Epidermal melanocyte (primary cell): ENCODE results near the gene GCLM.
"Not testable (repeated sequence)": the region's sequence is repeated elsewhere in the genome, so short reads cannot be mapped to it uniquely, and the experiment has no call there.

Experiments
- DNase-seq: peaks from one replicate; pipeline ENCODE4 v3.0.0; 2011; ENCODE audit warnings: low spot score; ENCODE audit not compliant: insufficient read length

Gene GCLM

GRCh38 chr1:93909146-93910050, at the start of gene GCLM:
TSS of gene GCLM (minus strand) at chr1:93909430. CDS start at chr1:93909163, 267 bp downstream.
- DNase-seq: peak; percentile 84

GRCh38 chr1:93958726-93959100, 49.5 kb upstream of the GCLM start:
- DNase-seq: no peak

- no peak for DNase-seq
These were observed 48.9 kb upstream of the GCLM start for GRCh38 chr1:93958032-93958725.

- DNase-seq: no peak
These were observed 46.5 kb upstream of the GCLM start for GRCh38 chr1:93955765-93956164.

- not testable (repeated sequence) for DNase-seq
These were observed 37.9 kb upstream of the GCLM start for GRCh38 chr1:93947002-93947686.

GRCh38 chr1:93938461-93939145, 29.4 kb upstream of the GCLM start:
- DNase-seq: no peak

- DNase-seq: no peak
These were observed 28.8 kb upstream of the GCLM start for GRCh38 chr1:93937997-93938396.

GRCh38 chr1:93925206-93925605, 16.0 kb upstream of the GCLM start:
- no peak for DNase-seq

- no peak for DNase-seq
These were observed 10.6 kb upstream of the GCLM start for GRCh38 chr1:93919780-93920179.

- no peak for DNase-seq
These were observed 8.1 kb upstream of the GCLM start for GRCh38 chr1:93917302-93917701.

- DNase-seq: not testable (repeated sequence)
These were observed 1.6 kb upstream of the GCLM start for GRCh38 chr1:93910880-93911279.

- DNase-seq: no peak
These were observed 1.1 kb upstream of the GCLM start for GRCh38 chr1:93910305-93910704.

- DNase-seq: no peak
These were observed 660 bp downstream of the GCLM start for GRCh38 chr1:93908394-93909145.

GRCh38 chr1:93907718-93908117, 1.5 kb downstream of the GCLM start:
- no peak for DNase-seq

- DNase-seq: no peak
These were observed 2.8 kb downstream of the GCLM start for GRCh38 chr1:93906480-93906879.

- no peak for DNase-seq
These were observed 3.5 kb downstream of the GCLM start for GRCh38 chr1:93905734-93906133.

- DNase-seq: no peak
These were observed 4.2 kb downstream of the GCLM start for GRCh38 chr1:93905051-93905450.

- DNase-seq: peak; percentile 15
These were observed 5.0 kb downstream of the GCLM start for GRCh38 chr1:93904228-93904627.

- no peak for DNase-seq
These were observed 8.3 kb downstream of the GCLM start for GRCh38 chr1:93900723-93901504.
